ENCODE data around the gene RGS10.

- TF ChIP-seq POLR2A (IDR thresholded peaks at IDR 0.05) (no peak), CTCF (IDR thresholded peaks at IDR 0.05) (no peak), EP300 (IDR thresholded peaks at IDR 0.05) (peak in 2 of 4 donors; percentile 32 to 61), POLR2AphosphoS5 (IDR thresholded peaks at IDR 0.05) (peak in 3 of 4 donors; percentile 40 to 74 (median 67))
Observed at GRCh38 chr10:119543814-119544642, 1.5 kb upstream of the RGS10 start.

Data from sigmoid colon (tissue), 4 donors.